HS-5 (cell line): ENCODE results near the gene TIMM10B.
A peak's percentile ranks its signal among the peaks of the same experiment; 100 is the strongest.

ENCODE experiments used
- DNase-seq: peaks from one replicate; pipeline ENCODE4 v3.0.0-alpha.2; 2012; ENCODE audit warnings: low read depth

Gene TIMM10B

GRCh38 chr11:6472934-6473333 lies 8.4 kb upstream of the TIMM10B start:
- DNase-seq: no peak

DNA sequence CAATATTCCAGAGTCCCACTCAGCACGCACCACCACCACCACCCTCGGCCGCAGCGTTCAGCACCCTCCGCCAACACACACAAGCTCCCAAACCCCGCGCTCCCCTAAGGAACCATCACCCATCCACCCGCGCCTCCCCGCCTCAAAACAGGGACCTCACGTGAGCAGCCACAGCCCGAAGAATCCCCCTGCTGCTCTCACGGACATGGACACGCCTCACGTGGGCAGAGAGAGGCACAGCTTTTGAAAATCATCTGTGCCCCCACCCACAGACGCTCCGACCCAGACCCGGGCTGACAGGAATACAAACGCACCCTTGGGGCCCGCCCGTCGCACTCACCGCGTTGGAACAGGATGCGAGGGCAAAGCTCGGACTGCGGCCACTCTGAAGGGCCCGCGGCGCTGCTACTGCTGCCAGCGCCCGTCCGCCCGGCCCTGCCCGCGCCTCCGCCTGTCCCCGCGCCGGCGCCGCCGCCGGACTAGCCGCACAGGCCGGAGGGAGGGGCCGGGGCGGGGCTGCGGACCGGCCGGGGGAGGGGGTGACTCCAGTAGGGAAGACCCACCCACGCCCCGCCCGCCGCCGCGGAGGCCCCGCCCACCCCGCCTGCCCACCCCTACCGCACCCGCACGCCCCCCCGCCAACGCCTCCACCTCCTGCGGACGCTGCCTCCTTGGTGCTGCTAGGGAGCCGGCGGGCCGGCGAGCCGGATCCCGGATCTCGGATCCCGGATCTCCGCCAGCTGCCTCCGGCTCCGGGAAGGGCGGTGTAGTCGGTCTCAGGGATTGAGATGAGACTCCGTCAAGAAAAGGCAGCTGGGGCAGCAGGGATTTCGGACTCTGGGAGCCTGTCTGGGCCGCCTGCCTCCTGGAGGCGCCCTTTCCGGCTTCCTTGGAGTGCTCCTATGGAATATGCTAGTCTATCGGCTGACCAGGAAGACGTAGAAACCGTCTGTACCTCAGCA lies 7.6 kb upstream of the TIMM10B start, which contains the start of gene TRIM3:
Gene TRIM3, minus strand, starts transcription at position 491 of the 962 bp plus-strand sequence. CDS start 8,246 bp downstream, outside the sequence.
- DNase-seq: peak; percentile 35

- DNase-seq: no peak
Measured at GRCh38 chr11:6474413-6474792, 6.9 kb upstream of the TIMM10B start.

DNA sequence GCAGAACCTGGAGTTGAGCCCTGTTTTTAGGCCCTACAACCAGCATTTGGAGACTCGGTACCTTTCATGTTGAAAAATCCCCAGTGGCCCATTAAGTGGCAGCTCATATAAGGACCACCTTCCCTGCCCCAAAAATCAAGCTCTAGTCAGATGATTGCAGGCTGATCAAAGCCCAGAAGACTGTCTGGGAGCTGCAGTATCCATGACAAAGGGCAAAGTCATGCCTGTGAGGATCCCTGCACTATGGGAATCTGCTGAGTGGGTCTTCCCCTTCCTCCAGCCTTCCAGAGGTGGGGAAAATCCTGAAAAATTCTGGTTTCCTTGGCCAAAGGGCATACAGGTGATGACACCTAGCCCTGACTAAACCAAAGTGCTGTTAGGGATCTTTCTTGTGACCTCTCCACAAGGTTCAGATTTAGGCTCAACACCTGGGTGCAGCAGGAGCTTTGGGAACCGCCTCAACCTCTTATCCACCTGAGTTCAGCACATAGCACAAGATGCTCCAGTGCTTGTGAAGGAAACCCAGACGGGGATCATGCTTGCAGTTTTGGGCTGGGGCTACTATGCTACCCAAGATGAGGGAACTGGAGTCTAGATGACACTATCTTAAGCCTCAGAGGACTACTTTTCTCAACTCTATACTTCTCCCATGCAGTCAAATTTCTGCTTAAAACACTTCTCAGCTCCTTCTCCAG lies 6.3 kb upstream of the TIMM10B start:
- DNase-seq: no peak

DNA sequence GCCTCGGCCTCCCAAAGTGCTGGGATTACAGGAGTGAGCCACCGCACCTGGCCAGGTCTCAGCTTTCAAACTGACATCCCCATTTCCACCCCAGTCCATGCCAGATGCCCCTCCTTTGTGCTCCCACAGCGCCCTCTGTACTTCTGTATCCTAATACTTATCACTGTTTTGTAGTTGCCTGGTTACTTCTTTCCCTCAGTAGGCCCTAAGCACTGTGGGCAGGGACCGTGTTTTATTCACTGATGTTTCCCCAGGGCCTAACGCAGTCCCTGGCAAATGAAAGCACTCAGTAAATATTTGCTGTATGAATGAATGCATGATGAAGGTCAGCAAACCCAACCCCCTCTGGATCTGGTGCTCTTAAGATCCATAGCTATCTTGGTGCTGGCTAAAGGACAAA lies 5.4 kb upstream of the TIMM10B start:
- no peak for DNase-seq

DNA sequence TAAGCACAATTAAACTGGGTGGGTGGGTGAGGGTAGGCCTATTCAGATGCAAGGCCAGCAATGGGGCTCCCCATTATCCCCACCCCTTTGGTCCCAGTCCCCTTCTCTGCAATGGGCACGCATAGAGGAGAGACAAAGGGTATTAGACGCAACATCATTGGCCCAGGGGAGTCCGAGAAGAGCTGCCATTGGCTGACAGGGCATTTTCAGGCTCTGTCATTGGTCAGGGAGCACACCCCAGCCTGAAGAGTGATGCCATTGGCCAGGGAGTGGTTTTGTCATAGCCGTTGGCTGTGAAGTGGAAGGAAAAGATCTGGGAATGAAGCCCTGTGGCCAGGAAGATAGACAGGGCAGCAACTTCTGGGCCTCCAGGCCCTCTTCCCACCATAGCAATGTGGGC lies 4.7 kb upstream of the TIMM10B start:
- no peak for DNase-seq

- no peak for DNase-seq
Measured at GRCh38 chr11:6480299-6480914, 894 bp upstream of the TIMM10B start.

DNA sequence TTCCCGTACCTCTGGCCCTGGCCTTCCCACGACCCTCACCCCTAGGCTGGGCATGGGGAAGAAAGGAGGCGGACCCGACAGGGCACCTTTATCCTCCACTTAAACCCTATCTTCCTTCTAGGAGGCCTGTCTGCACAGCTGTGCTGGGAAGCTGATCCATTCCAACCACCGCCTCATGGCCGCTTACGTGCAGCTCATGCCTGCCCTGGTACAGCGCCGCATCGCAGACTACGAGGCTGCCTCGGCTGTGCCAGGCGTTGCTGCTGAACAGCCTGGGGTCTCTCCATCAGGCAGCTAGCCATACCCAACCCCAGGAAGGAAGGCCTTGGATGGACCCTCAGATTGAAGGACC lies 599 bp downstream of the TIMM10B start:
- DNase-seq: no peak

DNA sequence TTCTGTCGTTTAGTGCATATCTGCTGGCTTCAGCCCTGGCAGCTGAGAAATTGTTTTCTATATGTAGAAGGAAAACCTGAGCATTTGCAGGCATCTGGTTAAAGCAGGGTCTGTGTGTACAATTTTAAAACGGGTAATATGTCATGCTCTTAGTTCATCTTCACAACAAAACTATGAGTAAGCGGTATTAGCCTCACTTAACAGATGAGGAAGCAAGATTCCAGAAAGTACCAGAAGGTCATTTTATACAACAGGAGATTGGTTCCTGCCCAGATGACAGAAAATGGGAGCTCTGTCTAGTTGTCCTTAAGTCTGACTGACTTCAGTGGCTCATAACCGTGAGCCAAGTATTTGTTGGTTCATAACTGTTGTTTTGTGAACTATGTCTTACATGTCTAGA lies 1.1 kb downstream of the TIMM10B start:
- no peak for DNase-seq

DNA sequence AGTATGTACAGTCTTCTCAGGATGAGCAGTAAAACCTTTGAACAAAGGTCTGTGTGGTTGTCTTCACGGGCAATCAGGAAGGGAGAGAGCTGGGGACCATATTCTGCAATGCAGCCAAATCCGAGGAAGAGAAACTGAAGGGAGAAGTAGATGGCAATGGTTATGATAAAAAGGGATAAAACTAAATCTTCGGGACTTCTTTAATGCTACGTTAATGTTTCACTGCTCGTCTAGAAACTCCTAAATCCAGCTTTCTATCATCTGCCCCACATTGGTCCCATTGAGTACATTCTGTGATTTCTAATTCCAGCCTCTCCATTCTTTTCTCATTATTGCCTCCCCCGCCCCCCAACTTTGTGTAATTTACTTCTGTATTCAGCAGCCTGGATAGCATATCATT lies 1.7 kb downstream of the TIMM10B start:
- DNase-seq: no peak

DNA sequence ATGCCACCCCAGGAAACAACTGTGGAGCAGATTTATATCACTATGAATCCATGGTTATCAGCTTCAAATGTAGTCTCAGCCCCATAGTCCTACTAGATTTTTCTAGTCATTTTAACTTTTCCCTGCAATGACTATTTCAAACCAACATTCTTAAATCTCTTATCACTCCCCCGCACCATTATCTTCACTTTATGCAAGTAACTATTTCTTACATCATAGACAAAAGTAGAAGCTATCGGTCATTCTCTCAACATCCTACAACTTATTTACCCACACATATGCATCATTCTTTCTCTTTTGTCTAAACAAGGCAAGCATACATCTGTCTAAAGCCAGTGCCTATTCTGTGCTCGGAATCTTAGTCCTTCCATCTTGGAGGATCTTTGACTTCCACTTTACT lies 4.4 kb downstream of the TIMM10B start:
- DNase-seq: no peak

DNA sequence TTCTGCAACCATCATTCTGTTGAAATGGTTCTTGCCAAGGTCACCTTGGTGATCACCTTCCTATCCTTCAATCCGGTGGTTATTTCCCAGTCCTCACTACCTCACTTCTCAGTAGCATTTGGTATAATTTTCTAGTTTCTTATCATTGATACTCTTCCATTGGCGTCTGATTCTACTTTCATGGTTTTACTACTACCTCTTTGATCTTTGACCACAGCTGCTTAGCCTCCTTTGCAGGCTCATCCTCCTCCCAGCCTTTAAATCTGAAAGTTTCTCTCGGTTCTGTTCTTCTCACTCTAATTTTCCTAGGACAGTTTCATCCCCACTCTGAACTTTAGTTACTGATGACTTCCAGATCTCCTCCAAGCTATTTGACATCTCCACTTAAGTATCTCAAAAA lies 5.0 kb downstream of the TIMM10B start:
- DNase-seq: no peak

GRCh38 chr11:6486938-6487337 lies 5.6 kb downstream of the TIMM10B start:
- no peak for DNase-seq

DNA sequence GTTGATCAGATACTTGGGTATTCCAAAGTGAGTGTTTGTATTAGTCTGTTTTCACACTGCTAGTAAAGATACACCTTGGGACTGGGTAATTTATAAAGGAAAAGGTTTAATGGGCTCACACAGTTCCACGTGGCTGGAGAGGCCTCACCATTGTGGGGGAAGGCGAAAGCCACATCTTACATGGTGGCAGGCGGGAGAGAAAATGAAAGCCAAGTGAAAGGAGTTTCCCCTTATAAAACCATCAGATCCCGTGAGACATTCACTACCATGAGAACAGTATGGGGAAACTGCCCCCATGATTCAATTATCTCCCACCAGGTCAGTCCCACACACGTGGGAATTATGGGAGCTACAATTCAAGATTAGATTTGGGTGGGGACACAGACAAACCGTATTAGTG lies 7.0 kb downstream of the TIMM10B start:
- no peak for DNase-seq

GRCh38 chr11:6488821-6489220 lies 7.5 kb downstream of the TIMM10B start:
- DNase-seq: no peak

GRCh38 chr11:6489306-6489705 lies 8.0 kb downstream of the TIMM10B start:
- DNase-seq: no peak

DNA sequence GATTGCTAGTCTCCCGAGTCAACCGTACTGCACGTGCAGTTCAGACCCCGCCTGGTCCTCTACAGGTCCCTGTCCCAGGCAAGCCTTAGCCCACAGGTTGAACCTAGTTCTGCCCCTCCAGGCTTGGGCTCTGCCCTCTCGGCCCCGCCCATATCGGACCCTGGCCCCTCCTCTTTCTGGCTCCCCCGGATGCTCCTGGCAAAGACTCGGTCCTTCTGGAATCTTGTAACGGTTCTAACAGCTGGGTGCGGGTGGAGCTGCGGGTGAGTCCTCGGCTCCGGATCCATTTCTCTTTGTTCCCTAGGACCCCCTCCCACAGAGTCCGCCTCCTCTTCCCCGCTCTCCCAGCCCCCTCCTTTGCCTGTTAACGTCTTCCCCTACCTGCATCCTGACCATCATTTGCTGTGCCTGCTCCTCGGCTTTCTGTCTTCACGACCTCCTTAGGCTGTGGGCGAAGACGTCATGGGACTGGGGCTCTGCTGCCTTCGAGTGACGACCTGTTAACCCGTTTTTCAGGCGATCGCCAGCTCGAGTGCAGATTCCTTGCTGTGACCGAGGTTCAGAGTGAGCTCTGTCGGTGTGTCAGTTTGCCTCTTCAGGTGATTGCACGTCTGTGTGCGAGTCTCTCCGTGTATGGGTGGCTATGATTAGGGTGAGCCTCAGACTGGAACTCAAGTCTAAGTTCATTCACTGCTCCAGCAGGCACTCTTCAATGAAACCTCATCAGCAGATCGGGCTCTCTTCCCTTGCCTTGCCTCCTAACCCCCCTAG lies 16.0 kb downstream of the TIMM10B start, which contains the start of gene DNHD1:
Gene DNHD1, plus strand, starts transcription at position 212 of the 771 bp plus-strand sequence. CDS start 936 bp downstream, outside the sequence.
- DNase-seq: no peak

- no peak for DNase-seq
Measured at GRCh38 chr11:6498121-6498520, 16.8 kb downstream of the TIMM10B start.

- DNase-seq: no peak
Measured at GRCh38 chr11:6498544-6498943, 17.2 kb downstream of the TIMM10B start.

DNA sequence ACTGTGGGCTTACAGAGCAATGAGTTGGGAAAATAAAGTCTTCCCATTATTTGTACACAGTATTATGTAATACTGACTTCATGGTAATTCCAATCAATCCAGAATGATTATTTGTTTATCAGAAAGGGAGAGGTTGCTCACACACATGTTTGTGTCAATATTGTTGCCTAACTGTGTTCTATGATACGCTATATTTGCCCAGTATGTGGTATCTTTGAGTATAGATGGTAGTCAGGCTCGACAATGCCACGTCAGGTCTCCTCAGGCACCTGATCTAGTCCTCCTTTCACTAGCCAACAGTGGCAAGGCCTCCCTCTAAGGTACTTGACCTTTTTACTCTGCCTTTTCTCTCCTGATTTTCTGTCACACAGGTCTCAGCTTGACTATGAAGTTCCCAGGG lies 21.1 kb downstream of the TIMM10B start:
- DNase-seq: no peak

- DNase-seq: no peak
Measured at GRCh38 chr11:6504166-6504565, 22.9 kb downstream of the TIMM10B start.
